NCI-H82 treated with DMSO at 0.1 percent for 48 hours (cell line): ENCODE results near the gene YPEL5.

Experiments
- DNase-seq: peaks from one replicate; lab custom pipeline; 2025; ENCODE audit not compliant: unreplicated experiment; lab: John Stamatoyannopoulos, UW

YPEL5 gene

GRCh38 chr2:30164131-30164925 lies 17.5 kb downstream of the YPEL5 start:
- DNase-seq = no peak

GRCh38 chr2:30165050-30165520 lies 18.3 kb downstream of the YPEL5 start:
- peak; percentile 95 for DNase-seq

- no peak for DNase-seq
These were observed 18.8 kb downstream of the YPEL5 start for GRCh38 chr2:30165617-30166016.

GRCh38 chr2:30172627-30173026 lies 25.8 kb downstream of the YPEL5 start:
- DNase-seq = no peak

DNA sequence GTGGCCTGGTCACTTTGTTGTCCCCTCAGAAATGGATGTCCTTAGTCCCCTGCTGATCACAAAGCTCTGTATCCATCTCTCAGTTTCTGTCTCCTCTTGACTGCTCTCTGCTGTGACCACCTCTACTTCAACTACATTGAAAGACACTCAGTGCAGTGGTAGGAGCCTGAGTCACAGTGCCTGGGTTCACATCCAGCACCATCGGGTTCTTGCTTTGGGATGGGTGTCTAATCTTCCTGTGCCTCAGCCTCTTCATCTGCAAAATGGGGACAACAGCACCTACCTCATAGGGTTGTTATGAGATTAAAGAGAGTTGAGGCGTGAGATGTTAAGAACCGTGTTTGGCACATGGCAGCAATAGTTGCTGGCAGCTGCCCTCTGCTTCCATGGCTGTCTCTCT lies 30.6 kb downstream of the YPEL5 start:
- no peak for DNase-seq

DNA sequence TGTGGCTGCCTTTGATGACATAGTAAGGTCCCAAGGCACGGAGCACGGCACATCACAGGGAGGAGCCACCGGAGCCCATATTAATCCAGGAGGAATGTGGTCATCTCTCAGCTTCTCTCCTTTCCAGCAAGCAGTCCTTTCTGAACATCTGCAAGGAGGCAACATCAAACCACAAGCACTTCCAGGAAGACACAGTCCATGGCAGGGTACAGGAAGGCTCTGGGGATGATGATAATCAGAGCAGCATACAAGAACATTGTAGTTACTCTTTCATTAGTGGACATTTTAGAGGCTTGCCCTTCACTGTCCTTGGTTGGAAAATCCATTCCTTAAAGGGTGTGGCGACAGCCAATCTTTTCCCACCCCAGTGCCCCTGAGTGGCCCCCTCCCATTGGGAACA lies 31.1 kb downstream of the YPEL5 start:
- no peak for DNase-seq

DNA sequence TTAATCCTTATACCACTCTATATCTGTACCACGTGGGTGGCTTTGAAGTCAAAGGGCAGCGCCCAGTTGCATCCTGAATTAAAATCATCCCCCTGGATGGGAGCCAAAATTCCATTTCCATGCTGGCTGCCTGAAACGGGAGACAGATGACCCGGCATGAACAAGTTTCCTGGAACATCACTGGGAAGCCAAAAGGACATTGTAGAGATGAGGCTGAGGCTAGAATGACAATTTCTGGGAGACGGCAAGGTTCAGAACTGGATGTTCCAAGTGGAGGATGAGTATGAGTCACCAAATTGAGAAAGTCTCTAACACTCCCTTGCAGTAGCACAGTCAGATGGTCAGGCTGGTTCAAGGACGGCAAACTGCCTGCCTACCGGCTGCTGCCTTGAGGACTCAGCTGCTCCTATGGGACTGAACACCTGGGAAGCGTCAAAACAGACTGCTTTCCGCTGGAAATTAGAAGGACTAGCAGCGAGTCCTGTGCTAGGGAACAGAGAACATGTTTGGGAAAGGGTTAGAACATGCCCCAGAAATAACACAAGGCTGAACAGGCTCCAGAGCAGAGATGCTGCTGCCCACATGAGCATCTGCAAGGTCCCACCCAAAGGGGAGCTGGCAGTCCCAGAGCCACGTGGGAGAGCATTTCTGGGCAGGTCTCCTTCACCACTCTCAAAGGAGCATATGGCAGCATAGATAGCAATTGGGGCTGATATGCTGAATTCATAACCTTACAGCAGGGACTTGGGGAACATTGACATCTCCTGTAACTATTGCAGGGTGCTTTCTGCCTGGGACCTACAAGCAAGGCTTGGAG lies 32.0 kb downstream of the YPEL5 start:
- no peak for DNase-seq

- DNase-seq = no peak
These were observed 32.7 kb downstream of the YPEL5 start for GRCh38 chr2:30179536-30179935.

- DNase-seq = no peak
These were observed 33.4 kb downstream of the YPEL5 start for GRCh38 chr2:30180226-30180625.

DNA sequence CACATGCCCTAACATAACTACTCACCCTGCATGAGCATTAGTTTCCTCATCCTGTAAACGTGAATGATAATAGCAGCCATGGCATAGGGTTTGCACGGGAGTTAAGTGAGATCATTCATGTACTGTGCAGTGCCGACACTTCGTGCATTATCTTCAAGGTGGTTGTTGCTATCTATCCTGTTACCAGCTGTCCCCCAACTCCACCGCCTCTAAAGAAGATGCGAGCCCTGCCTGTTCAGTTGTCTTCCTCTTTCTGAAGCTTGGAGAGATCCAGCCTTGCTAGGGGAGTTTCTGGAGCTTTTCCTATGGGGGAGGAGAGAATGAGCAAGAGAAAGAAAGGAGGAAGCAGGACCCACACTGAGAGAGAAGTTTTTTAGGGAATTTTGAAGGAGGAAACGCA lies 34.4 kb downstream of the YPEL5 start:
- DNase-seq = no peak

DNA sequence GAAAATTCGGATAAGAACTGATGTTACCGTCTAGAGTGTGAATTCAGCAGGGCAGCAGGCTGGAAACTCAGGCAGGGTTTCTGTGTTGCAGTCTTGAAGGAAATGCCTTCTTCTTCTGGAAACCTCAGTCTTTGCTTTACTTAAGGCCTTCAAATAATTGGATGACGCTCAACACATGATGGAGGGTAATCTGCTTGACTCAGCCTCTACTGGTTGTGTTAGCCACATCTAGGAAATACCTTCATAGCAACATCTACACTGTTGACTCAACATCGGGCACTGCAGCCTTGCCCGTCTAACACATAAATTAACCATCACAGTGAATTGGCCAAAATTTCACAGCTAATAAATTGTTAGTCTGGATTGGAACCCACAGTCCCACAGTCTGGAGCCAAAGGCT lies 37.2 kb downstream of the YPEL5 start:
- peak; percentile 22 for DNase-seq

DNA sequence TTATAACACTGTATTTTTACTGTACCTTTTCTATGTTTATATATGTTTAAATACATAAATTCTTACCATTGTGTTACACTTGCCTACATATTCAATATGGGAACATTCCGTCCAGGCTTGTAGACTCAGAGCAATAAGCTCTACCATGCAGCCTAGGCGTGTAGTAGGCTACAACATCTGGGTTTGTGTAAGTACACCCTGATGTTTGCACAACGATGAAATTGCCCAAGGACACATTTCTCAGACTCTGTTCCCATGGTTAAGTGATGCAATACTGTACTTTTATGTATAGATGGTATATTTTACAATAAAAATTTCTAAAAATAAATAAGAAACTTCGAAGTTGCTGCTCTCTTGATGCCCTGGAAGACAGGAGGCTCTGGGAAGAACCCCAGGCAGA lies 38.4 kb downstream of the YPEL5 start:
- peak; percentile 61 for DNase-seq

DNA sequence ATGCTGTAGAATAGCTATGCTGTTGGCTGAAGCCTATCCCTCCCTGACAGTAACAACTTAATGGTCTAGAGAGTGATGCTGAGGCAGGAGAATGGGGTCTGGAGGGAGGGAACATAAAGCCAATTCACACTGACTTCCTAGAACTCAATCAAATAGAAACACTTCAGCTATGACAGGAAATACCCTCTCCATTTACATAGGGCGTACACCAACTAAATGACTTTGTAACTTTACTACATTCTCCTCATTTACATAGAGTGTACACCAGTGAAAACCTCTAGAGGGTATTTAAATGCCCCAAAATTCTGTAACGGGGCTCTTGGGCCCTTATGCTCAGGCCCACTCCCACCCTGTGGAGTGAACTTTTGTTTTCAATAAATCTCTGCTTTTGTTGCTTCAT lies 41.5 kb downstream of the YPEL5 start:
- DNase-seq = no peak

DNA sequence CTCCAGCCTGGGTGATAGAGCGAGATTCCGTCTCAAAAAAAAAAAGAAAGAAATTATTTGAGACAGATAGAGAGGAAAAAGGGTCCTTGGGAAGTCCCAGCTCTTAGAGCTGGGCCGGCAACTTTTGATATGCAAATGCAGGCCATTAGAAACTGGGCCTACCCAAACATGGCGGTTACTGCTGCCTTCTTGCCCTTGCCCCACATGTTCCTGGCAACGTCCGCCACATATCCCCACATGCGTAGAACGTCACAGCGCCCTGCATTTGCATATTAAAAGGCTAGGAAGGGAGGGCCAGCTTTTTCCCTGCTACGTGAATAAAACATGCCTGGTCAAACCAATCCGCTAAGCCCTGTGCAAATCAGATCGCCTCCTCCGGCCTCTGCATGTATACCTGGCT lies 43.8 kb downstream of the YPEL5 start:
- no peak for DNase-seq

GRCh38 chr2:30191107-30191506 lies 44.3 kb downstream of the YPEL5 start:
- DNase-seq = no peak

DNA sequence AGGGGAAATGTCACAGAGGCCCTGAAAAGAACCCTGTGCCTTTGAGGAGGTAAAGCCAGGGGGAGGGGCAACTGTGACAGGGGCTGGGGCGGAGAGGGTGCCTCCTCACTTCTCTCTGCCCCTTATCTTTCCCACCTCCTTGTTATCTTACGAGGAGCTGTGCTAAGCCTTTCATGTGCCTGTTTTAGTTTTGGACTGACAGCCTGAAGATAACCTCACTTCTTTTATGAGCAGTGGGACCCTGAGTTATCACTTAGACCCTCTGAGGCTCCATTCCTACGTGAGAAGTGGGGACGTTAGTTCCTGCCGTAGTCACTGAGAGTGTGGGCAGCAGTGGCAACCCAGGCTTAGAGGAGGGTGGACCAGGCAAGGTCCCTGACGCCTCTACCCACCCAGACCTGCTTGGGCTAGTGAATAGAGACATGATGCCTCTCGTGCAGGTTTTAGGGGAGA lies 45.0 kb downstream of the YPEL5 start:
- DNase-seq = no peak

- no peak for DNase-seq
These were observed 45.5 kb downstream of the YPEL5 start for GRCh38 chr2:30192314-30192713.

- no peak for DNase-seq
These were observed 46.4 kb downstream of the YPEL5 start for GRCh38 chr2:30193104-30193681.

DNA sequence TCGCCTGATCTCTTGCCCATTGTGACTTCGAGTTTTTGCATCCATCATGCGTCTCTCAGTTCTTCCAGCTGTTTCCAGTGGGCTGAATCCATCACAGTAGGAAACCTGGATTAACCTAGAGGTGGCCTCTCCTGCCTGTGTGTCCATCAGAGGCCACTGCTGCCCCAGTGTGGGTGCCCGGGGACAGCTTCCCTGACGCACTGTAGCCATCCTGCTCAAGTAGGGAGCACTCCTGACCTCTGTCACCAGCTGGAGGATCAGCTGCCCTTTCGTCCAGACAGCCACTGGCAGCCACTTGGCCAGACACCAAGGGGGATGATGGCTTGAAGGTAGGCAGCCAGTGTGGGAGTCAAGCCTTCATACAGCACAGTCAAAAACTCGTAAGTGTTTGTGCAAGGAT lies 47.6 kb downstream of the YPEL5 start:
- no peak for DNase-seq

DNA sequence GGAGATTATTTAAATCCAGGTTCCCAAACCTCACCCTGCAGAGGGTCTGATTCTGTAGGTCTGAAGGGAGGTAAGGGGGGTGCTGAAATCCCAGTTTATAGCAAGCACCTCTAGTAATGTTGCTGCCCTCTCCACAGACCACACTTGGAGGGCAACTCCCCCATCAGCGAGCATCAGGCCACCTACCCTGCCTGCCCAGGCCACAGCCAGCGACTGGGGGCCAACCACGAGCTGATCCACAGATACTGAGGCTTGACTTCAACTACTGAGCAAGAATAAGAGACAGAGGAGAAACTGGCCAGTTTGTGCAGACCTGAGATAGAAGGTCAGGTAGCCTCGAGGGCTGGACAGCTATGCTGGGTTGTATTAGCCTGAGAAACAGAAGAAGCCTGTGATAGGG lies 48.2 kb downstream of the YPEL5 start:
- DNase-seq = no peak

DNA sequence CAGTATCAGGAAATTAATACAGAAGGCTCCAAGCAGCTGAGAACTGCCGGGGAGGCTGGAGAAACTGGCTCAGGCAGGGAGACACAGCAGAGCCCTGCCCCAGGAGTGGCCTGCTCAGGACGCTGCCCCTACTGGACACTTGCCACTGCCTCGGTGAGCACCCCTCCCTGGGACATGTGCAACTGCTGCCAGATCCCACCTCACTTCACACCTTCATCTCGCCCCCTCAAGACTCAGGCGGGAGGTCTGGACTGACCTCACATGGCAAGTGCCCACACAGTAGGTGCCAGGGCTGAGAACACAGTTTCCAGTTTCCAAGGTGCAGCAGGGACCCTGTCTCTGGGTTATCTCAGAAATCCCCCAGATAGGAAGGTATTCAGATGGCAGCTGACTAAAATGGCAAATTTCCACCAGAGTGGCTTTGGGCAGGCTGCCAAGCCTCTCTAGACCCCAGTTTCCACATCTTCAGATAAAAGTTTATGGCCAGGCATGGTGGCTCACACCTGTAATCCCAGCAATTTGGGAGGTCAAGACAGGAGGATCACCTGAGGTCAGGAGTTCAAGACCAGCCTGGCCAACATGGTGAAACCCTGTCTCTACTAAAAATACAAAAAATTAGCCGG lies 50.9 kb downstream of the YPEL5 start:
- DNase-seq = no peak
